ENCODE data around the gene VAMP5.
"Not testable (repeated sequence)": the region's sequence is repeated elsewhere in the genome, so short reads cannot be mapped to it uniquely, and the experiment has no call there.

Gene VAMP5

GRCh38 chr2:85550486-85550885 lies 33.7 kb upstream of the VAMP5 start:
- no peak for DNase-seq (ENCODE audit: low spot score)

- DNase-seq (ENCODE audit: low spot score) = peak; percentile 70
Measured at GRCh38 chr2:85551698-85552678, 32.2 kb upstream of the VAMP5 start.

- DNase-seq (ENCODE audit: low spot score) = no peak
Measured at GRCh38 chr2:85553184-85553583, 31.0 kb upstream of the VAMP5 start.

- DNase-seq (ENCODE audit: low spot score) = no peak
Measured at GRCh38 chr2:85554980-85555612, 29.1 kb upstream of the VAMP5 start.

GRCh38 chr2:85557130-85557529 lies 27.1 kb upstream of the VAMP5 start:
- DNase-seq (ENCODE audit: low spot score) = no peak

GRCh38 chr2:85558160-85558559 lies 26.1 kb upstream of the VAMP5 start:
- DNase-seq (ENCODE audit: low spot score) = no peak

GRCh38 chr2:85560403-85560726 lies 23.9 kb upstream of the VAMP5 start:
- DNase-seq (ENCODE audit: low spot score) = not testable (repeated sequence)

GRCh38 chr2:85560812-85561279 lies 23.4 kb upstream of the VAMP5 start:
- no peak for DNase-seq (ENCODE audit: low spot score)

- peak; percentile 94 for DNase-seq (ENCODE audit: low spot score)
Measured at GRCh38 chr2:85561280-85562212, 22.7 kb upstream of the VAMP5 start, which contains the start of gene GGCX. Gene GGCX (minus strand): TSS chr2:85561493. CDS start chr2:85561428, 65 bp downstream.

- no peak for DNase-seq (ENCODE audit: low spot score)
Measured at GRCh38 chr2:85564144-85564563, 20.1 kb upstream of the VAMP5 start.

GRCh38 chr2:85566265-85566664 lies 18.0 kb upstream of the VAMP5 start:
- no peak for DNase-seq (ENCODE audit: low spot score)

GRCh38 chr2:85575739-85576138 lies 8.5 kb upstream of the VAMP5 start:
- DNase-seq (ENCODE audit: low spot score) = no peak

GRCh38 chr2:85577063-85577385 lies 7.2 kb upstream of the VAMP5 start:
- no peak for DNase-seq (ENCODE audit: low spot score)

- no peak for DNase-seq (ENCODE audit: low spot score)
Measured at GRCh38 chr2:85577386-85578242, 6.6 kb upstream of the VAMP5 start, which contains the start of gene VAMP8. Gene VAMP8 (plus strand): TSS chr2:85577586. CDS start chr2:85577647, 61 bp downstream.

GRCh38 chr2:85578243-85579180 lies 5.7 kb upstream of the VAMP5 start:
- DNase-seq (ENCODE audit: low spot score) = no peak

GRCh38 chr2:85579266-85579935 lies 4.8 kb upstream of the VAMP5 start:
- no peak for DNase-seq (ENCODE audit: low spot score)

GRCh38 chr2:85580206-85580605 lies 4.0 kb upstream of the VAMP5 start:
- no peak for DNase-seq (ENCODE audit: low spot score)

GRCh38 chr2:85582492-85582891 lies 1.7 kb upstream of the VAMP5 start:
- no peak for DNase-seq (ENCODE audit: low spot score)

GRCh38 chr2:85583667-85584353 lies 421 bp upstream of the VAMP5 start:
- DNase-seq (ENCODE audit: low spot score) = no peak

All from AG08395 (cell line).